AG08396 (cell line): Measurements from ENCODE around the gene C6orf47.
"Not testable (repeated sequence)": the region's sequence is repeated elsewhere in the genome, so short reads cannot be mapped to it uniquely, and the experiment has no call there.

ENCODE experiments used
- DNase-seq: peaks from one replicate; pipeline ENCODE4 v3.0.0; 2012; ENCODE audit warnings: low spot score, mixed read lengths

The C6orf47 gene, protein sequence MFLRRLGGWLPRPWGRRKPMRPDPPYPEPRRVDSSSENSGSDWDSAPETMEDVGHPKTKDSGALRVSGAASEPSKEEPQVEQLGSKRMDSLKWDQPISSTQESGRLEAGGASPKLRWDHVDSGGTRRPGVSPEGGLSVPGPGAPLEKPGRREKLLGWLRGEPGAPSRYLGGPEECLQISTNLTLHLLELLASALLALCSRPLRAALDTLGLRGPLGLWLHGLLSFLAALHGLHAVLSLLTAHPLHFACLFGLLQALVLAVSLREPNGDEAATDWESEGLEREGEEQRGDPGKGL

DNA sequence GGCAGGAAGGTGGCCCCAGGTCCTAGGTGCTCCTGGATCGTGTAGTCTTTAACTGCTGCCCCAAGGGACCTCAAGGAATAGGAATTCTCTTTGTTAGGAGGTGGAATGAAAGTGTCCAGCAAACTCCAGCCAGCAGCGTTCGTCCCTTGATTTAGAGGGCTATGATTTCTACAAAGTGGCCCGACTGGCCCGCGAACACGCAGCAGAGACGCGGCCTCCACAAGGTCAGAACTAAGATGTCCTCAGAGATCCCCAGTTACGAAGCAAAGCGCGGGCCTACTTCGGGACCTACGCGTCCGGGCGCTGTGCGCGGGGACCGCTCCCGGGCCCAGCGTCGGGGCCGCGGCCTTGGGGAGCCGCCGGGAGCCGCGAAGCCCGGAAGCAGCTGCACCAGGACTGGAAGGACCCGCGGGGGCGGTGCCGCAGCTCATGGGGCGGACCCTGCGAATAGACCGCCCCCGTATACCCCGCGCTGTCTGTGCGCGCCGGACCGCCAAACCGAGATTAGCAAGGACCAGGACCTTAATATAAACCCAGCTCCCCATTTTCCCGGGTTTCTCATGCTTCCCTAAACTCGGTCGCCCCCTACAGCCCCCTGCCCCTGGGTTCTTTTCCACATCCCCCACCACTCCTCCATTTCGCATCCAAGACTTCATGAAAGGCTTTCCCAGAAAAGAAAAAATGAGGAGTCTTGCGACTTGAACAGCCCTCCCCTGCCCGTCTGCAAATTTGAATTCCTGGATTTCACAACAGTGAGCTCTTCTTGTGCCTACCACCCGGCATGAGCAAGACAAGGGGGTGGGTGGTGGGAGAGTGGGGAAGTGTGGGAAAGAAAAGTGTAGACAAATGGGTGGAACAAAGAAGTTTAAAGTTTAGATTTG lies at the start of gene C6orf47:
TSS of gene C6orf47 (minus strand) at position 398 of the 881 bp plus-strand sequence. CDS start 831 bp downstream, outside the sequence.
- DNase-seq, result peak; percentile 89

DNA sequence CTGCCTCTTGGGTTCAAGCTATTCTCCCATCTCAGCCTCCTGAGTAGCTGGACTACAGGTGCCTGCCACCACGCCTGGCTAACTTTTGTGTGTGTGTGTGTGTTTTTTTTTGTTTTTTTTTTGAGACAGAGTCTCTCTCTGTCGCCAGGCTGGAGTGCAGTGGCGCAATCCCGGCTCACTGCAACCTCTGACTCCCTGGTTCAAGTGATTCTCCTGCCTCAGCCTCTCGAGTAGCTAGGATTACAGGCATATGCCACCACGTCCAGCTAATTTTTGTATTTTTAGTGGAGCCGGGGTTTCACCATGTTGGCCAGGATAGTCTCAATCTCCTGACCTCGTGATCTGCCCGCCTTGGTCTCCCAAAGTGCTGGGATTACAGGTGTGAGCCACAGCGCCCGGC lies 48.6 kb upstream of the C6orf47 start:
- DNase-seq, result not testable (repeated sequence)

DNA sequence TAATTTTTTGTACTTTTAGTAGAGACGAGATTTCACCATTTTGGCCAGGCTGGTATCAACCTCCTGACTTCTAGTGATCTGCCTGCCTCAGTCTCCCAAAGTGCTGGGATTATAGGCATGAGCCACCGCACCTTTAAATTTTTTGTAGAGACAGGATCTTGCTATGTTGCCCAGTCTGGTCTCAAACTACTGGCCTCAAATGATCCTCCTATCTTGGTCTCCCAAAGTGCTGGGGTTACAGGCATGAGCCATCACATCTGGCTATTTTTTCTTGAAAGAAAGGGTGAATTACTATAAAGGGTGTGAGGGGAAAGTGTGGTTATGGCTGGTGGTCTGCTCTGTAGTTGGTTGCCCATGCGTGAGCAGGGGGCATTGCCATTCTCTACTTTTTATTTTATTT lies 47.6 kb upstream of the C6orf47 start:
- DNase-seq, result no peak

DNA sequence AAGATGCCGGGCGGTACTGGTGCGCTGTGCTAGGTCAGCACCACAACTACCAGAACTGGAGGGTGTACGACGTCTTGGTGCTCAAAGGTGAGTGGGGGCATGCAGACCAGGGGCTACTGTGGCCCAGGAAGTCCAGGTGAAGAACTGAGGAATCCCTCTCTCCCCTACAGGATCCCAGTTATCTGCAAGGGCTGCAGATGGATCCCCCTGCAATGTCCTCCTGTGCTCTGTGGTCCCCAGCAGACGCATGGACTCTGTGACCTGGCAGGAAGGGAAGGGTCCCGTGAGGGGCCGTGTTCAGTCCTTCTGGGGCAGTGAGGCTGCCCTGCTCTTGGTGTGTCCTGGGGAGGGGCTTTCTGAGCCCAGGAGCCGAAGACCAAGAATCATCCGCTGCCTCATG lies 47.1 kb upstream of the C6orf47 start:
- no peak for DNase-seq

DNA sequence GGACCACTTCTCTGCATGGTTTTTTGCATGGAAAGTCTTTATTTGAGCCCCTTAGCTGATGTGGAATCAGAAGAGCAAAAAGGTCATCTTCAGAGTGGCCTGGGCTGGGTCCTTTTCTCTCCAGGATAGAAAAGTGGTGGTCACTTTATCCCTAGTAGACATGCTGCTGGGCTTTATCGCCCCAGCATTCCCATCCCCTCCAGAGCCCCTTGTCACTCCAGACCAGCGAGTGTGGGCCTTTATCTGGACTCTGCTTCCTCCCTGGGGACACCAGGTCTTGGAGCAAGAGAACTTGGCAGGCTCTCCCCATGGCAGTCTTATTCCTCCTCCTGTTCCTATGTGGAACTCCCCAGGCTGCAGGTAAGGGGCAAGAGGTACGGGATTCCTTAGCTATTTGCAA lies 46.0 kb upstream of the C6orf47 start, which contains the start of gene LY6G6F:
TSS of gene LY6G6F (plus strand) at position 268 of the 400 bp plus-strand sequence. CDS start at position 309, 41 bp downstream.
- no peak for DNase-seq

DNA sequence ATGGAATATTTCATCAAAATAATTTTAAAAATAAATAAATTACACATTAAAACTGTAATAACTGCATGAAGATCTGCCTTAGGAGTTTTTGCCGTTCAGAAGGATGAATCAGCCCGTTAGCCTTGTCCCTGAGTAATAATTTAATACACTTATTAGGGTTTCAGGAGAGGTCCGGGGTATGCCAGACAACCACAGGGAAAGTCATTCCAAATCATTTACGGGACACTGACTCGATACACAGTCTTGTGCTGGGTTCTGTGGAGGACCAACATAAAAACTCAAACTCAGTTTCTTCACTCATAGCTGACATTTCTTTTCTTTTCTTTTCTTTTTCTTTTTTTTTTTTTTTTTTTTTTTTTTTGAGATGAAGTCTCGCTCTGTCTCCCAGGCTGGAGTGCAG lies 45.4 kb upstream of the C6orf47 start:
- no peak for DNase-seq

DNA sequence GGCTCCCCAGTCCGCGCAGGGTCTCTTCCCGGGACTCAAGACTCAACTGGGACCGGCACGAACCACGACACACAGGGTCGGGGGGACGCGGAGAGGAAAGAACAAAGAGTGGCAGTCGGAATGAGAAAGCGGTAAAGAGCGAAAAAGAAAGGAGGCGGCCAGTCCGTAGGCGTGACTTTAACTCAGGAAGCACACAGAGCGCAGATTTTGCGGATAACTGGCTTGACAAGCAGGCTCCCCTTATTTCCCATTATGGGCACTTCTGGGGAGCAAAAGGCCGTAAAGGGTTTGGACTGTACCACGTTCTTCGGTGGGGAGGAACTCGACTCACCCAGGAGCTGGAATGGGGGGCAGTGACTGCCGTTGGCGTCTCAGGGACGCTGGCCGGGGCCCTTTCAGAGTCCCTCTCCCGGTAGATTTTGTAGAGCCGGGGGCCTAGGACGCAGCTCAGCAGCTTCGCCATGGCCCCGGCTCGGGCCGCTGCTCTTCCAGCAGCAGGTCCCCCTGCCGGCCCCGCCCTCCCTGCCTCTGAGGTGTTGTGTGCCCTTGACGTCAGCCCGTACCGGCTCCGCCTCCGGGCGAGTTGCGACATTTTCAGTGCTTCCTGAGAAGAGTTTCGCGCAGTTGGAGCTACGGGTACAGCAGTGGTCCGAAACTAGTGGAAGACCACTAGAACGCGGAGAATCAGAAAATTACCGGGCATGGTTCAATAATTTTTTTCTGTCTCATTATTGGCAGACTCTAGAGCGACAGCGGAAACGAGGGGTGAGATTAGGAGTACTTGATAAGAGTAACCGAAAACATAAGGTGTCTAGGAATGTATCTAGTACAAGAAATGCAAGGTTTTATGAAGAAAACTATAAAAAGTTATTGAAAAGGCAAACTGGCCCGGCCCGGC lies 42.5 kb upstream of the C6orf47 start, which contains the start of gene ABHD16A:
TSS of gene ABHD16A (minus strand) at position 506 of the 898 bp plus-strand sequence. CDS start at position 463, 43 bp downstream.
- peak; percentile 97 for DNase-seq

DNA sequence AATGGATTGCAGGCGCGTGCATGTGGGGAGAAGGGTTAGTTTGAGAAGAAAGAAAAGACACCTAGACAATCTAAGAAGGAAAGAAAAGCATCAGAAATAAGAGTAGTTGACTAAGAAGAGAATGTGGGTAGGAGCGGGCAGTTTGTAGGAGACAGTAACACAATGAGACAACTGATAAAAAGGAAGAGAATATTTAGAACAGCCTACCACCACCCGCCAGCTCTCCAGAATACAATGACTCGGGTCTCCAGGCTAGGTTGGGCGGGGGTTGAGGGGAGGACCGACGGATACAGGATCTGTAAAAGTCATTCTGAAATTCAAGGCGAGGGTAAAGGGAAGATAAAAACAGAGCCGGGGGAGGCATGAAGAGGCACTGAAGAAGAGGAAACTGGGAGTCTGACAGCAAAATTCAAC lies 41.8 kb upstream of the C6orf47 start:
- DNase-seq, result no peak

DNA sequence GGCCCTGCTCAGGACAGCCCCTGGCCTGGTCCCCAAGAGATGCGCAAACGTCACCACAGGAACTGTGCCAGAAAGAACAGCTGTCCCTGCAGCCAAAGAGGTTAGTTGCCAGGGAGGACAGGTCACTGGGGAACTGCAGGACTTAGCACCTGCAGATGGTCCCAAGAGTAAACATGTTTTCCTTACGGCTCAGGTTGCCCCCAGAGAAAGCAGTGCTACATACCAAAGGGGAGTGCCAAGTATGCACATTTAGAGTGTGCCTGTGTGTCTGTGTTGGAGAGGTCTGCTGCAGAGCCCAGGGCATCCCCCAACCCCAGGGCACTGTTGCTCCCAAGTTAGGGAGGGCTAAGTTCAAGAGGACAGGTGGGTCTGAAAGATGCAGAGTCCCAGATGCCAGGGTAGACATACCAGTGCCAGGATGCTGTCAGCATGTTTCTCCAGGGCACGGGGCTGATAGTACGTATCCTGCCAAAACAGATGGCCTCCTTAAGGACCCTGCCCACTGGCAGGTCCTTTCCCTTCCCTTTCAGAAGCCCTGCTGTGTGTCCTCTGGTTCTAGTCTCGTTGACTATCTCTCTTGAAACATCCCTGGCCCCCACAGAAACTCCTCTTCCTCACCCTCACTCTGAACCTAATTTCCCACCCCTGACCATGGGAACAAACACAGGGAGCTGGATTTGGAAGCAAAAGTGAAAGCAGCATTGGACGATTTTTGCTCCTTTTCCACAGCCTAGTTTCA lies 41.3 kb upstream of the C6orf47 start:
- DNase-seq, result peak; percentile 54

DNA sequence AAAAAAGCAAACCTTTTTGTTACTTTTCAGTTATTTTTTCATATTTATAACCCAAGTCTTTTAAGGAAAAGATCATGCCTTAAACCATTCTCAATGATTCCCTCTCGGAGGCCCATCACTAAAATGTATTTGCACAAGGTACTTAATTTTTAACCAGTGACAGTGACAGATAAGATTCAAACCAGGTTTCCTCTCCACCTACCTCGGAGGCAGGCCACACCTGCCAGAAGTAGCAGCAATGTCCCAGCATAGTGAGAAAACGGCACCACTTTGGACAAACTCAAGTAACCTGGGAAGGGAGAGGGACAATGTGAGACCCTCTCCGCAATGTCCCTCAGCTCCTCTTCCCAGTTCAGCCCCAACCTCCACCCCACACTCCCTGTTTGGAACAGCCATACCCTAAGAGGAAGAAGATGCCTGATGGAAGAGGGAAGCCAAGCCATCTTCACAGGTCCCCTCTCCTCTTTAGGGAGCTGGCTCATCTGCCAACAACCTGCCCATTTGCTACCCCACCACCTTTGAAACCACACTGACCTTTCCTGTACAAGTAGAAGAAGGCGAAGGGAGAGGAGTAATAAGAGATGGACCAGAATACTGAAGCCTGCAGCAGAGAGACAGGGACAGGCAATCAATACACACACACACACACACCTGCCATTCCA lies 40.3 kb upstream of the C6orf47 start:
- DNase-seq, result no peak

DNA sequence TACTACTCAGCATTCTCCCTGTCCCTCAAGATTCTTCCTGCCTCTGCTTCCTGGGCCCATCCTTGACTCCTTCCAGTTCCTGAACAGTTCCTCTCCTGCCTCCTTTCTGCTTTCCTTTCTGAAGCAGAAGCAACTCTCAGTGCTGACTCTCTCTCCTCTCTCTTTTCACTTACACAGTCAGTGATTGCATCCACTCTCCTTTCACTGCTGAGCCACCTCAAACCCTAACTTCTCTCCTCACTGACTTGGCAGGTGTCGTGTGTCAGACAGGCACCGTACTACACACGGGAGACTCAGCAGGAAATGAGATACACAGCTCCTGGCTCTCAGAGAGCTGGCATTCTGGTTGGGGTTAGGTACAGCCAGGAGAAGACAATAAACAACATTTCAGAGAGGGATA lies 37.0 kb upstream of the C6orf47 start:
- no peak for DNase-seq

DNA sequence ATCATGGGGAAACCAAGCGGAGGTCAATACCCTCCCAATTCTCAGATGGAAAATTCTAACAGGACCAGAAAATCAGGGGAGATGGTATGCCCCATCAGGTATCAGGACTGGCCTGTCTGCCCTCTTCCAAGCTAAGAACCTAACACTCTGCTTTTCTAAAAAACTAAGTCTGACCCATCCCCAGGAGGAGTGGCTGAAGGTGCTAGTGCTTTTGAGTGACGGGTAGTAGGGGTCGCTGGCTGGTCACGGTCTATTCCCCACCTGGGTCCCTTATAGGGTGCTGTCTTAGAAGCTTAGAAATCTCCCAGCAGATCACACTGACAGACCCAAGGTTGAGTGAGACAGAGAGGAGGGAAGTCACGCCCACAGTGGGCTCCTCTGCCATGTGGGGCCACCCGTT lies 33.0 kb upstream of the C6orf47 start:
- no peak for DNase-seq

DNA sequence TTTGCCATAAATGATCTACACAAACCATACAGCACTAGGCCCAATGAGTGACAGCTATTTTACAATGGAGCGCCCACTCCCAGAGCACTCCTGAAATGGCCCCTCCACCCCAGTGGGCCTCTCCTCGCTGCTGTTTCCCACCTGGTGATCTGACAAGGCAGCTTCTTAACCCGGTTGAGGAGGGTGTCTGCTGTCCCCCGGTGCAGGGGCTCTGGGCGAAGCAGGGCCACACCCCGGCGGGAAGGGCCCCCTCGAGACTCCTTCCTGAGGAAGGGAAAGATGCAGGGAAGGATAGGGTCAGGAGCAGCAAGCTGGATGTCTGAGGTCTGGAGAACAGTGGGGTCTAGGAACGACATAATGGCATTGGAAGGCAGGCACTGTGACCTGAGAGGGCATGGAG lies 32.3 kb upstream of the C6orf47 start:
- no peak for DNase-seq

DNA sequence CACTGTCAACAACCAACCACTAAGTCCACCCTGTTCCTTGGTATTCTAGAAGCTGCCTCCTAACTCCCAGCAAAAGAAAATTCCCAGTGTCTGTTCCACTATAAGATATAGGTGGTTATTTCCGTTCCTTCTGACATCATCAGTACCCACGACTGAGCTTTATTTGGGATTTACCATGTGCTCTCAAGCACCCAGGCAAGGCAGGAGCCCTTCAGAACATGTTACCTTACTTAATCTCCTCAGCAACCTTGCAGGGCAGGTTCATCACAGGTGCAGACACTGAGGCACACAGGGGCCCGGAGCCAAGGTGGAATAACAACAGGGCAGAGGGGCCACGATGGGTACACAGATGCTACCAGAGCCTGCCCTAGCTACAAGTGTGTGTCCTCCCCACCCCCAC lies 31.8 kb upstream of the C6orf47 start:
- no peak for DNase-seq

DNA sequence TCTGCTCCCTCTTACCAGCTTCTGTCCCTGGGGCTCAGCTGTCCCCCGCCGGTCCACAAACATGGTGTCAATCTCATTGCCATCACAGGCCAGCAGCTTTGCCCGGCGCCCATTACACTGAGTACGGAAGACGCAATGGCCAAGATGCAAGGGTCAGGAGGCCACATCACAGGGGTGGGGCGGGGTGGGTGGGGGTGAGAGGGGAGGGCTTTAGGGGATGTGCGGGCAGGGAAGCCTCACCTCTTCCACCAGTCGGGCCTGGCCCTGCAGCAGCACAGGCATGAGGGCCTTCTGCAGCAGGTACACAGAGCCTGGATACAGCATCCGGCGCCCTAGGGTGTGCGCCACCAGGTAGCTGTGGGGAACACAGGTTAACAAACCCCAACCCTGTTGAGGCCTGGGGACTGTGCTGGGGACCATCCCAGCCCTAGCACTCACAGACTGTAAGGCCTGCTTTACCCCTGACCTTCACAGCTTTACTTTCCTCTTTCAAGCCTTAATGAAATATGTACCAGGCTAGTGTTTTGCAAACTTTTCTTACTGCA lies 31.1 kb upstream of the C6orf47 start:
- DNase-seq, result no peak

DNA sequence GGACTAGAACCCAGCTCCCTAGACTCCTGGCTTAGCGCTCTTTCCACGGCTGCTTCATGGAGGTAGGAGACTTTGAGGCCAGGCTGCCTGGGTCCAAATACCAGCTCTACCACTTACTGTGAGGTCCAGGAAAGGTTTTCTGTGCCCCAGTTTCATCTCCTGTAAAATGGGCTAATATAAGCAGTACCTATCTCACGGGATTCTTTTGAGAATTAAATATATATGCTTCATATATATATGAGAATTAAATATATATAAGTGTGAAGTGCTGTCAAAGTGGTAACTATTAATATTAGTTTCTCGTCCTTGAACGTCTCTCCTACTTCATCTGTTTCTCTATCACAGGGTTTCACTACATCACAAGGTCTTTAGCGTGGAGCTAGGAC lies 30.5 kb upstream of the C6orf47 start:
- no peak for DNase-seq

DNA sequence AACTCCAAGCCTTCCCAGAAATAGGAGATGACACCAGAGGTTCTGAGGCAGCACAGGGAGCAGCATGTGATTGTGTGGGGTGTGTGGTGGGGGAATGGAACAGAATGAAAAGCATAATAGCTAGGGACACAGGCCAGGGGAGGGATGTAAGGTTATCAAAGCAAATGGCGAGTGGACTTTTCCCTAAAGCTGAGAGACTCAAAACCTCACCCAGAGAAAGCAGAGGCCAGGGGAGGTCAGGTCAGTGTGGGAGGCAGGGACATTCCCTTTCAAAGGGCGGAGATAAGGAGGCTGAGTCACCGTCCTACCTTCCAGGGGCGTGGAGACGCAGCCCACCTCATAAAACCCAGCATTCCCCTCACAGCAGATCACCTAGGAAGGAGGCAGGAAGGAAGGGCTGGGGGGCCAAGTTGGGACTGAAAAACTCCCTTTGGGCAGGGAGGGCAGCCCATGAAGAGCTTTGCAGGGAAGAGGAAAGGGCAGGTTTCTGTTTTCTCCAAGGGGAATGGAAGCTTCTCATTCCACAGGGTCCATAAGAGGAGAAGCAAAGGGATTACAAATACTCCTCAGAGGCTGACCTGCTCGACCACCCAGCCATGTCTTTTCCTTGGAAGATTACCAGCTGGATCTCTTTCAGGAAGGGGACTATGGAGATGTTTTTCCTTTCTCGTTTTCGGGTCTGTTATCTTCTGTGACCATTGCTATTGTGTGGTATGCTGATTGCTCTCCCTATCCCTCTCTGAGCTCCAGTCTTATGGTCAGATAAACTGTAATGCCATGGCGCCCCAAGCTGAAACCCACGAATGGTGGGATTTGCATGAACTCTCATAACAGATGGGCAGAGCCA lies 29.9 kb upstream of the C6orf47 start:
- no peak for DNase-seq

DNA sequence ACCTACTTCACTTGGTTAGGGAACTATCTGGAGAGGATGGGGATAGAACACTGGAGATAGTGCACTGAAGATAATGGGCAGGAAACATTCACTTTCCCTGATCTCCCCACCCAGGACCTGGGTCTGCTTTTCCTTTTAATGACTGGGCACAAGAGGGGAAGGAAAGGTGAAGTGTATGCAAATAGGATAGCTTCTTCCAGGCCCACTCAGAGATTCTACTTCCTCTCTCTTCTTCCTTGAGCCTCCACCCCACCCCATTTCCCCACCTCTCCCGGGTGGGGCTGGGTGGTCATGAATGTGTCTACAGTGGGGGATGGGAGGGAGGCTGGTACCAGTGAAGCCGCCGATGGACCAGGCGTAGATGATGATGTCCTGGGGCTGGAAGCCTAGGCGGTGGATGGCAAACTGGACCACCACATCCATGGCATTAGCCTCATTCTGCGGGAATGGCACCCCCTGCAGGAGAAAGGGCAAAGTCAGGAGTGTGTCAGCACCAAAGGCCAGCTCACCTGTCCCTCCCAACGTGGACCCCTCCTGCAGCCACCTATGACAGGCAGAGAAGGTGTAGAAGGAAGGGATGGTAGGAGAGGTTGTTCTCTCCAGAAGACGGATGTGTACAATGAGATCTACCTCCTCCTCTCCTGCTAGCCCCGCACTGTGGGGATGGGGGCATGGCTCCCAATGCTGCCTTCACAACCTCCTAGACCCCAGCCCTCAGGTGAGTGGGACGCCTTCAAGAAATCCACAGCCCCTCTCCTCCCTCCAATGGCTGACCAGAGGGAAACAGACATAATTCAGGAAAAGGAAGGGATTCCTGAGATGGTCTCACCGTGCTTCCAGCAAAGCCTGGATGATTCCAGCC lies 28.9 kb upstream of the C6orf47 start:
- DNase-seq, result no peak
